ENCODE measurements around the gene TOP1. TPM values are rescaled to one million over a fixed set of nuclear protein-coding genes. Genes with fewer than 3 reads are reported as not detected.

The TOP1 gene
- total and polyA plus RNA-seq, 4 donors = 39.7 to 62.7 (median 51.7) TPM

DNA sequence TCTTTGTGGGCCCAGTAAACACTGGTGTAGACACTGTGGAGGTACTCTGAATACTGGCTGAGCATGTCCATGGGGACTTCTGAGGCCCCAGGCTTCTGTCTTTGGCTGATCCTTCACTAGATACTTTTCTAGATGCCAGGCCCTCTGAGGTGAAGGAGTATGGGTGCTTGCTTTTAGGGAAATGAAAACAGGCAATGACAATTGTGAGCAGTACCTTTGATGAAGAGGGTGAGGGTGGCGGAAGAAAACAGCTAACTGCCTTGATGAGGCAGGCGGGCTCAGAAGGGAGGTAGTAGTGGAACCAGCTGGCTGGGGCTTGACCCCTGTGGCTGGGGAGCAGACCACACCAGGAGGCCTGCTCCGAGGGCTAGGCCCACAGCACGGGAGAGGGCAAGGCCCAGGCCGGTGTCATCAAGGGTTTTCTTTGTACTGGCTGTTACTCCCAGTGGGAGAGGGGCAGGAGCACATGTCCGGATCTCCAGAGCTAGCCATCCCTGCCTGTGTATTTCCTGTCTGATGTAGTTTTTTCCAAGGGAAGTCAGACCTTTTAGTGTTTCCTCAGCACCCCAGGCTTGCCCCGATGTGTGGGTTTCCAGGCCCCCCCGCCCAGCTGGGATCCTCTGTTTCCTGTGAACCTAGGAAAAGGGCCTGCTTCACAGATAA is 112.7 kb downstream of the TOP1 start:
- H3K4me1 ChIP-seq (ENCODE audit: control insufficient read depth in 5 of 5, insufficient read depth in 5 of 5, low read length in 5 of 5) = peaks cover 18 to 61% (median 31%) of the 10 kb centered on the region in 5 donors
- H3K4me3 ChIP-seq = no peak overlapping the region
- peak overlapping the region; percentile 73 to 88 for H3K27ac ChIP-seq (ENCODE audit: low read depth in 1 of 2, low read length in 1 of 2)
- DNase-seq (peak in 2 of 3 donors; percentile 46 to 63), ATAC-seq (ENCODE audit: insufficient read depth, low FRiP score) (no peak)
- no peaks in the 10 kb centered on the region for H3K27me3 ChIP-seq (ENCODE audit: control insufficient read depth in 3 of 3, insufficient read depth in 3 of 3, low read length in 2 of 3)
- 57 to 78% methylated on average over 8 of the region's 8 CpGs for WGBS, 2 donors
- peaks cover 0 to 14% (median 5%) of the 10 kb centered on the region in 4 donors for H3K36me3 ChIP-seq (ENCODE audit: control insufficient read depth in 4 of 4, insufficient read depth in 4 of 4, low read length in 4 of 4)
- H3K9me3 ChIP-seq (ENCODE audit: control insufficient read depth in 4 of 4, insufficient read depth in 3 of 4, low read length in 3 of 4) = no peaks in the 10 kb centered on the region
- H3K9ac ChIP-seq (ENCODE audit: insufficient read depth in 1 of 2, low read length in 2 of 2) = peak overlapping the region in 1 of 2 donors; percentile 36
- TF ChIP-seq, protein P1, sequence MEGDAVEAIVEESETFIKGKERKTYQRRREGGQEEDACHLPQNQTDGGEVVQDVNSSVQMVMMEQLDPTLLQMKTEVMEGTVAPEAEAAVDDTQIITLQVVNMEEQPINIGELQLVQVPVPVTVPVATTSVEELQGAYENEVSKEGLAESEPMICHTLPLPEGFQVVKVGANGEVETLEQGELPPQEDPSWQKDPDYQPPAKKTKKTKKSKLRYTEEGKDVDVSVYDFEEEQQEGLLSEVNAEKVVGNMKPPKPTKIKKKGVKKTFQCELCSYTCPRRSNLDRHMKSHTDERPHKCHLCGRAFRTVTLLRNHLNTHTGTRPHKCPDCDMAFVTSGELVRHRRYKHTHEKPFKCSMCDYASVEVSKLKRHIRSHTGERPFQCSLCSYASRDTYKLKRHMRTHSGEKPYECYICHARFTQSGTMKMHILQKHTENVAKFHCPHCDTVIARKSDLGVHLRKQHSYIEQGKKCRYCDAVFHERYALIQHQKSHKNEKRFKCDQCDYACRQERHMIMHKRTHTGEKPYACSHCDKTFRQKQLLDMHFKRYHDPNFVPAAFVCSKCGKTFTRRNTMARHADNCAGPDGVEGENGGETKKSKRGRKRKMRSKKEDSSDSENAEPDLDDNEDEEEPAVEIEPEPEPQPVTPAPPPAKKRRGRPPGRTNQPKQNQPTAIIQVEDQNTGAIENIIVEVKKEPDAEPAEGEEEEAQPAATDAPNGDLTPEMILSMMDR (IDR thresholded peaks at IDR 0.05; ENCODE audit: control extremely low read depth, extremely low read depth) = no peak

DNA sequence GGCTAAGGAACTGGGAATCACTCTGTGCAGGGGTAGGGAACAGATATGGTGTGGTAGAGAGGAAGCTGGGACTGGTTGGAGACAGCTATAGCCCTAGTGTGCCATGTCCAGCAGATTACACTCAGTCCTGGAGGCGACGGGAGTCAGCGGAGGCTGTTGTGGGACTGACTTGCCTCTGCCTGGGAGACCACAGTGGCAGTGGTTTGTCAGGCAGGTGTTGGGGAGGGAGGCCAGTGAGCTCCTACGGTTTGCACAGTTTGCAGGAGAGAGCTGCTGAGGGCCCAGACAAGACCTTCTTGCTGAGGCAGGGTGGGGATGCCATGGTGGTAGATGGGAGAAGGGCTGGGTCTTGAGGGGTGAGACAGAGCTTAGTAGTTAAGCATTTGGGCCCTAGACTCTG is 113.6 kb downstream of the TOP1 start:
- peaks cover 0 to 14% (median 5%) of the 10 kb centered on the region in 4 donors for H3K36me3 ChIP-seq (ENCODE audit: control insufficient read depth in 4 of 4, insufficient read depth in 4 of 4, low read length in 4 of 4)
- H3K27ac ChIP-seq (ENCODE audit: low read depth in 1 of 2, low read length in 1 of 2) = peak overlapping the region in 1 of 2 donors; percentile 79
- TF ChIP-seq, protein P1 (IDR thresholded peaks at IDR 0.05; ENCODE audit: control extremely low read depth, extremely low read depth) = no peak
- WGBS, 2 donors = 71 to 82% methylated on average over 4 of the region's 4 CpGs
- no peak overlapping the region for H3K4me3 ChIP-seq
- H3K9me3 ChIP-seq (ENCODE audit: control insufficient read depth in 4 of 4, insufficient read depth in 3 of 4, low read length in 3 of 4) = no peaks in the 10 kb centered on the region
- H3K9ac ChIP-seq (ENCODE audit: insufficient read depth in 1 of 2, low read length in 2 of 2) = peak overlapping the region; percentile 7 to 19
- ATAC-seq (ENCODE audit: insufficient read depth, low FRiP score) (no peak), DNase-seq (no peak)
- peaks cover 21 to 65% (median 30%) of the 10 kb centered on the region in 5 donors for H3K4me1 ChIP-seq (ENCODE audit: control insufficient read depth in 5 of 5, insufficient read depth in 5 of 5, low read length in 5 of 5)
- no peaks in the 10 kb centered on the region for H3K27me3 ChIP-seq (ENCODE audit: control insufficient read depth in 3 of 3, insufficient read depth in 3 of 3, low read length in 2 of 3)

DNA sequence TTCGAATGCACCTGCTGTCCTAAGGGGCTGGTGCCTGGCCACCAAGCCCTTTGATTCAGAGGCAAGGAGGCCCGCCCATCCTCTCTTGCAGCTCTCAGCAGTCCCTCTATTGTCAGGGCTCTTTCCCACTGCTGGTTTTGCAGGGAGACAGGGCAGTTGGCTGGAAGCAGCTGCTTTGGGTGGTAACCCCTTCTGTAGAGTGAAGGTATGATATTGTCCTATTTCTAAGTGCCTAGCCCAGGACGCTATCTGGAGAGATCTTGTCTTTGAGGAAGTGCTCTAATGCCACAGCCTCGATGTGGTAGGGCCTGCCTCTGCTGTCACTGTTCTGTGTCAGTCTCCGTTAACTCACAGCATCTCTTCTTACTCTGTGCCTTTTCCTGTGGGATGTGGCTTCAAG is 114.3 kb downstream of the TOP1 start:
- no peaks in the 10 kb centered on the region for H3K9me3 ChIP-seq (ENCODE audit: control insufficient read depth in 4 of 4, insufficient read depth in 3 of 4, low read length in 3 of 4)
- ATAC-seq (ENCODE audit: insufficient read depth, low FRiP score) = no peak
- H3K27me3 ChIP-seq (ENCODE audit: control insufficient read depth in 3 of 3, insufficient read depth in 3 of 3, low read length in 2 of 3) = no peaks in the 10 kb centered on the region
- 33 to 43% methylated on average over 5 of the region's 5 CpGs for WGBS, 2 donors
- H3K4me3 ChIP-seq = no peak overlapping the region
- no peak for DNase-seq
- TF ChIP-seq, protein P1 (IDR thresholded peaks at IDR 0.05; ENCODE audit: control extremely low read depth, extremely low read depth) = no peak
- H3K36me3 ChIP-seq (ENCODE audit: control insufficient read depth in 4 of 4, insufficient read depth in 4 of 4, low read length in 4 of 4) = peaks cover 0 to 14% (median 5%) of the 10 kb centered on the region in 4 donors
- H3K27ac ChIP-seq (ENCODE audit: low read depth in 1 of 2, low read length in 1 of 2) = peak overlapping the region; percentile 2 to 78
- H3K4me1 ChIP-seq (ENCODE audit: control insufficient read depth in 5 of 5, insufficient read depth in 5 of 5, low read length in 5 of 5) = peaks cover 21 to 72% (median 30%) of the 10 kb centered on the region in 5 donors
- no peak overlapping the region for H3K9ac ChIP-seq (ENCODE audit: insufficient read depth in 1 of 2, low read length in 2 of 2)

All from lung (tissue), 12 donors.